ENCODE results near the gene TBC1D22A. TPM values are rescaled to one million over a fixed set of nuclear protein-coding genes. Genes with fewer than 3 reads are reported as not detected.

TBC1D22A gene
- total RNA-seq, 2 experiments from 2014 or later, result 38.5 to 41.0 TPM

DNA sequence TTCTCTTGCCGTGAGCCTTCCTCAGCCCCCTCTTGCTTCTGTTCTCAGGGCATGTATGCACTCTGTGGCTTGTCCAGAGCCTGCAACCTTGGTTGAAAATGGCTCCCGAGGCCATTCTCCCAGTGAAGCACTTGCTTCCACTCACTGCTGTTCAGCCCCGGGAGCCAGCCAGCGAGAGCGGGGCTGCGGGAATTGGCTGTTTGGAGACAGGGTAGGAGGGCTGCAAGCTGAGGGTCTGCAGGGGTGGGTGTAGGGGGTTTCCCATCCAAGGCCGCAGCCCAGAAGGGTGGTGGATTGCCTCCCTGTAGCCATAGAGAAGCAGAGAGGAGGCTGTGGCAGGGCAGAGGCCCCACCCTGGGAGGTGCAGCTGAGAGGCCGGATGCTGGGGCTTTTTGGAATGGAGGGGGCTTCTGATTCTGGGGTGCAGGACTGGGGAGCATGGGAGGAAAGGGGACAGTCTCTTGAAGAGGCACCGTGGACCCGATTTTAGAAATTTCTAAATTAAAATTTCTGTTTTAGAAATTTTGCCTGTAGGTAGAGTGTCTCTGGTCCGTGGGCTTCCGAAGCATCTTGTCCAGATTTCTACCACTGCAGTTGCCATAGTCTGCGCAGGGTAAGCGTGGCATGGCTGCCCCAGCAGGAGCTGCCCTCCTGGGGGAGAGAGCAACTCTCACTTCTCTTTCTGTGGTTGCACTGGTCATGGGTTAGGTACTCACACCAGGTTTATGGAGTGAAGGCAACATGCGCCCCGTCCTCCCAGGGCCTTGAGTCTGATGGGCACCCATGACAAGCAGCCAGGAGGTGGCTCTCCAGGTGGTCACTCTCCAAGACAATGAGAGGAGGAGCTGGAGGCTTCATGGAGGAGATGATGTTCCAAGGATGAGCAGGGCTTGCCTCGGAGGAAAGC is 100.2 kb downstream of the TBC1D22A start:
- peaks cover 3% of the 10 kb centered on the region for H3K9me3 Mint-ChIP-seq
- H3K27ac Mint-ChIP-seq, result no peak overlapping the region
- POLR2A ChIA-PET, result no interaction called here
- H3K4me3 Mint-ChIP-seq, result no peak overlapping the region
- CTCF ChIA-PET, result no interaction called here
- peaks cover 10% of the 10 kb centered on the region for H3K36me3 Mint-ChIP-seq (ENCODE audit: low read depth)
- no peak for DNase-seq
- H3K27me3 Mint-ChIP-seq, result no peaks in the 10 kb centered on the region
- no peaks in the 10 kb centered on the region for H3K4me1 Mint-ChIP-seq

DNA sequence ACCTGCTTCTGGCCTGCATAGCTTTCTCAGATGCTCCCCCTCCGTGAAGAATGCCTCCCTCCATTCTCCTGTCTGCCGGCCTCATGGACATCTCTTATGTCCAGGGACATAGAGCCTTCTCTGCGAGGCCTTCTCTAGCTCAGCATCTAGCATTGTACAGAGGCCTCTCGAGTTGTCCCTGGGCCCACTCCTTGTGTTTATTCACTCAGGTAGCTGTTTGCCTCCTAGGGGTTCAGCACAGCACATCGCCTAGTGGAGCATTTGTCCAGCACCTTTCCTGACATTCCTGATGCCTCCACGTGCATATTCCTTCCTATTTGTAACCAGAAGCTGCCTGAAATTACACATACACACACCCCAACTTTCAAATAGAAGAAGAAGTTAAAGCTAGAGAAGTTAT is 101.3 kb downstream of the TBC1D22A start:
- Mint-ChIP-seq H3K4me3 (no peak overlapping the region), H3K36me3 (ENCODE audit: low read depth) (peaks cover 13% of the 10 kb centered on the region), H3K9me3 (peaks cover 3% of the 10 kb centered on the region), H3K27me3 (no peaks in the 10 kb centered on the region), H3K27ac (no peak overlapping the region), H3K4me1 (no peaks in the 10 kb centered on the region)
- ChIA-PET POLR2A (no interaction called here), CTCF (no interaction called here)
- DNase-seq, result no peak

DNA sequence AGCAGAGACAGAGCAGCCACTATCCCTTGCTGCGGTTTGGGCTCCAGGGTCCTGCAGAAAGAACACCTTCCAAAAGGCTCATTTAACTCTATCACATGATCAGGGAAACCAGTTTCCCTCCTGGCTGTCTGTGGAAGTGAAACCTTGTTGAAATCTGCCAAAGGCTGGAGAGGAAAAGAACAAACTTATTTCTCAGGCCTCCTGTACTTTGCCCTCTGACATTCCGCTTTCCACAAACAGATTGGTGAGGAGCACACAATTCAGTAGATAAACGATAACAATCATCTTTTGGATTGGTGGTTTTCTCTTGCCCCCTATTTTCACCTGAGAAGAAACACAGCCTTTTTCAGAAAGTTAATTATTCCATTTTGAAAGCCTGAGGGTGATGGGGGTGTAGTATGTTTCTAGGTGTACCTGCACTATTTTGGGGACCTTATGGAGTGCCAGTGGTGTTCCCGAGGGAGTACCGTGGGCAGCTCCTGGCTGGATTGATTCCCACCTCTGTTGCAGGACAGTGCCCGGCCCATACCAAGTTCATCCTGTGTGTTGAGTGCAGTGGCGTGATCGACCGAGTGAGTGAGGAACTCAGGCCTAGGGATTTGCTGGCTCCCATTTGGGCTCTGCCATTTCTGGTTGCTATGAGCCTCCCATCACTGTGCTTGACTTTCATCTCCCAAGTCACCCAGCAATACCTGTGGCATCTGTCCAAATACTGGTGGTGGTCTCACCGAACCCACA is 102.0 kb downstream of the TBC1D22A start:
- H3K27me3 Mint-ChIP-seq, result no peaks in the 10 kb centered on the region
- ChIA-PET POLR2A (no interaction called here), CTCF (no interaction called here)
- H3K36me3 Mint-ChIP-seq (ENCODE audit: low read depth), result peaks cover 17% of the 10 kb centered on the region
- H3K27ac Mint-ChIP-seq, result no peak overlapping the region
- H3K4me1 Mint-ChIP-seq, result no peaks in the 10 kb centered on the region
- peaks cover 3% of the 10 kb centered on the region for H3K9me3 Mint-ChIP-seq
- no peak overlapping the region for H3K4me3 Mint-ChIP-seq
- DNase-seq, result no peak

DNA sequence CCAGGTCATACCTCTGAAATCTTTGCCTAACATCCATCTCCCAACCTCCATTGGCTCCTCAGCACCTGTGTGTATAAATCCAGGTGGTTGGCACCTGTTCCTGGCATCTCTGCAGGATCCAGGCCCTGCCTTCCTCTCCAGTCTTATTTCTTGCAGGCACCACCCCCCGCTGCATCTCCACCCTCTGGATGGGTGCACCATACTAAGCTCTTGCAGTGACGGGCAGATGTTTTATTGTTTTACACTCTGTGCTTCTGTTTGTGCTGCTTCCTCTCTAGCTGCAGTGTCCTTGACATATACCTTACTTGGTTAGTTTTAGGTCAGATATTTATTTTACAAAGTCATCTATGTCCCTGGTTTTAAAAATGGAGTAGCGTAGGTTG is 102.6 kb downstream of the TBC1D22A start:
- CTCF ChIA-PET, result no interaction called here
- H3K9me3 Mint-ChIP-seq, result peaks cover 3% of the 10 kb centered on the region
- no peak for DNase-seq
- peaks cover 19% of the 10 kb centered on the region for H3K36me3 Mint-ChIP-seq (ENCODE audit: low read depth)
- H3K27ac Mint-ChIP-seq, result no peak overlapping the region
- POLR2A ChIA-PET, result no interaction called here
- H3K27me3 Mint-ChIP-seq, result no peaks in the 10 kb centered on the region
- H3K4me3 Mint-ChIP-seq, result no peak overlapping the region
- no peaks in the 10 kb centered on the region for H3K4me1 Mint-ChIP-seq

GRCh38 chr22:46865642-46866041 is 103.2 kb downstream of the TBC1D22A start:
- no peak for DNase-seq
- Mint-ChIP-seq H3K27ac (no peak overlapping the region), H3K4me1 (no peaks in the 10 kb centered on the region), H3K9me3 (peaks cover 7% of the 10 kb centered on the region), H3K27me3 (no peaks in the 10 kb centered on the region), H3K4me3 (no peak overlapping the region), H3K36me3 (ENCODE audit: low read depth) (peaks cover 25% of the 10 kb centered on the region)
- ChIA-PET CTCF (no interaction called here), POLR2A (no interaction called here)

DNA sequence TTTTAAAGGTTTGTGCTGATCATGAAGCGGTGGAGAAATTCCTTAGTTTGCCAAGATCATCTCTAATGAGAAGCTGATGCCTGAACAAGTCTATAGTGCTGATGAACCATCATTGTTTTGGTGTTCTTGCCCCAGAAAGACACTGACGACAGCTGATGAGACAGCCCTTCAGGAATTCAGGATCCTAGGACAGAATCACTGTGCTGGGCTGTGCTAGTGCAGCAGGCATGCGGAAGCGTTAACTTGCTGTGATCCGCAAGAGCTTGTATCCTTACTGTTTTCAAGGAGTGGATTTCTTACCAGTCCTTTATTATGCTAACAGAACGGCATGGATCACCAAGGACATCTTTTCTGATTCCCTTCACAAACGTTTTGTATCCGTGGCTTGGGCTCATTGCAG is 104.1 kb downstream of the TBC1D22A start:
- POLR2A ChIA-PET, result no interaction called here
- CTCF ChIA-PET, result no interaction called here
- H3K27me3 Mint-ChIP-seq, result no peaks in the 10 kb centered on the region
- no peak for DNase-seq
- H3K4me3 Mint-ChIP-seq, result no peak overlapping the region
- H3K27ac Mint-ChIP-seq, result no peak overlapping the region
- H3K4me1 Mint-ChIP-seq, result no peaks in the 10 kb centered on the region
- H3K36me3 Mint-ChIP-seq (ENCODE audit: low read depth), result peaks cover 35% of the 10 kb centered on the region
- H3K9me3 Mint-ChIP-seq, result peaks cover 16% of the 10 kb centered on the region

GRCh38 chr22:46867106-46867505 is 104.7 kb downstream of the TBC1D22A start:
- H3K27ac Mint-ChIP-seq, result no peak overlapping the region
- H3K9me3 Mint-ChIP-seq, result peaks cover 19% of the 10 kb centered on the region
- H3K4me1 Mint-ChIP-seq, result no peaks in the 10 kb centered on the region
- ChIA-PET POLR2A (no interaction called here), CTCF (no interaction called here)
- H3K4me3 Mint-ChIP-seq, result no peak overlapping the region
- DNase-seq, result no peak
- H3K36me3 Mint-ChIP-seq (ENCODE audit: low read depth), result peaks cover 37% of the 10 kb centered on the region
- H3K27me3 Mint-ChIP-seq, result no peaks in the 10 kb centered on the region

- peaks cover 25% of the 10 kb centered on the region for H3K9me3 Mint-ChIP-seq
- H3K27me3 Mint-ChIP-seq, result no peaks in the 10 kb centered on the region
- H3K27ac Mint-ChIP-seq, result no peak overlapping the region
- H3K36me3 Mint-ChIP-seq (ENCODE audit: low read depth), result peaks cover 43% of the 10 kb centered on the region
- POLR2A ChIA-PET, result no interaction called here
- peaks cover 3% of the 10 kb centered on the region for H3K4me1 Mint-ChIP-seq
- CTCF ChIA-PET, result no interaction called here
- DNase-seq, result no peak
- H3K4me3 Mint-ChIP-seq, result no peak overlapping the region
These were observed 106.9 kb downstream of the TBC1D22A start for GRCh38 chr22:46869329-46869728.

DNA sequence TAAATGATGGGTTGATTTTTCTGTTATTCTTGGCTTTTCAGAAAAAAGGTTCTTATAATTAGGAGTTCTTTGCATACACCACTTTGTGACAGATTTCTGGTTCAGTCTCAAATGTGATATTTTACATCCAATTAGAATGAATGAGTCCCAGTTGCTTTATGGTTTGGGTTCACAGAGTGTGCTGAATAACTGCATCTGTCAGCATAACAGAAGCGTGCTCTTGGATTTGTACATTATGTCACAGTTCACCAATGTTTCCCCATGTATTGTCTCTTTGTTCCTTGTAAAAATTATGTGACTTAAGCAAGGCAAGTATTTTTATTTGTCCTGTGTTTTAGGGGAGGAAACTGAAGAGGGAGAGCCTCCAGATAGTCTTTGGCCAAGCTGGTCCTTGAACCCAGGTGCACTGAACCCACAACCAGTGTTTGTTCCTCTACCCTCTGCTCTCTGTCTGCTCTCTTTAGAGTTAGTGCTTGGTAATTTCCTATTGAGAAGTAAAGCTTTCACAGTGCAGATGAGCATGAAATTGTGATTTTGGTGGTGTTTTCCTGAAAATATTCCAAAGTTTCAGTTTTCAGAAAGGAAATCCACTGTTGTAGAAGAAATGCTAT is 107.5 kb downstream of the TBC1D22A start:
- H3K27me3 Mint-ChIP-seq, result no peaks in the 10 kb centered on the region
- no peak for DNase-seq
- ChIA-PET POLR2A (no interaction called here), CTCF (no interaction called here)
- H3K4me1 Mint-ChIP-seq, result peaks cover 3% of the 10 kb centered on the region
- H3K27ac Mint-ChIP-seq, result no peak overlapping the region
- peaks cover 25% of the 10 kb centered on the region for H3K9me3 Mint-ChIP-seq
- peaks cover 43% of the 10 kb centered on the region for H3K36me3 Mint-ChIP-seq (ENCODE audit: low read depth)
- no peak overlapping the region for H3K4me3 Mint-ChIP-seq

GRCh38 chr22:46871826-46872225 is 109.4 kb downstream of the TBC1D22A start:
- Mint-ChIP-seq H3K36me3 (ENCODE audit: low read depth) (peaks cover 42% of the 10 kb centered on the region), H3K27me3 (no peaks in the 10 kb centered on the region), H3K27ac (no peak overlapping the region), H3K9me3 (peaks cover 25% of the 10 kb centered on the region), H3K4me3 (no peak overlapping the region), H3K4me1 (peaks cover 3% of the 10 kb centered on the region)
- ChIA-PET POLR2A (no interaction called here), CTCF (no interaction called here)
- no peak for DNase-seq

DNA sequence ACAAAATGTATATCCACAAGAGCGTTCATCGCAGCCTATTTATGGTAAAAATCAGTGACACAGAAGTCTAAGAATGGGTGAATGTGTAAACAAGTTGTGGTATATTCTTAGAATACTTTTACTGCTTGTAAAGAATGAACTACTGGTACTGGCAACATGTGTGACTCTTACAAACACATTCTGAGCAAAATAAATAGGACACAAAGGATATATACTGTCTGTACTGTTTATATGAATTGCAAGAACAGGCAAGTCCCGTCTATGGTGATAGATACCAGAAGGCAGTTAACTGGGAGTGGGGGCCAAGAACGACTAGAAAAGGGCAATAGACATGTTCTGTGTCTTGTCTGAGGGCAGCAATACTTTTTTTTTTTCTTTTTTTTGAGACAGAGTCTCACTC is 112.6 kb downstream of the TBC1D22A start:
- Mint-ChIP-seq H3K27me3 (no peaks in the 10 kb centered on the region), H3K36me3 (ENCODE audit: low read depth) (peaks cover 30% of the 10 kb centered on the region), H3K9me3 (peaks cover 22% of the 10 kb centered on the region), H3K4me1 (peaks cover 5% of the 10 kb centered on the region), H3K4me3 (no peak overlapping the region), H3K27ac (no peak overlapping the region)
- DNase-seq, result no peak
- ChIA-PET POLR2A (no interaction called here), CTCF (no interaction called here)

DNA sequence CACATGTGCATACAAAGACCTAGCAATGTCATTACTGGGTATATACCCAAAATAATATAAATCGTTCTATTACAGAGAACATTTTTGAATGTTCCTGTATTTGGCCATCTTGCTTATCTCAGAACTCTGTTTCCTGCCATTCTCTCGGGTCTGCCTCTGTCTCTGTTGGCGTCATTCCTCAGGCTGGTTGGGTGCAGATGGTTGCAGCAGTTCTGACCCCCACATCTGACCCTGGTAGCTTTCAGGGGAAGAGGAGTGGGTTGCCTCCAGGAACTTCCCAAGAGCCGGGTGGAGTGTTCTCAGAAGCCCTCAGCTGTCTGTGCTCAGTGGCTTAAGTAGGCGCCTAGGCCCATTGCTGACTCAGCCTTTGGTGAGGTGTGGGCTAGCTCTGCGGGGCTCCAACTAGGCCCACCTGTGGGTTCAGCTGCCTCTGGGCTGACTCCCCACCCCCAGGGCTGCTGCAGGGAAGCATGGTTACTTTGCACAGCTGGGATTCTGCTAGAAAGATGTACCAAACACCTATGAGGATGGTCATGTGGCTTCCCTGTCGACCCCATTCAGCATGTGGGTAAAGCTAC is 114.0 kb downstream of the TBC1D22A start:
- DNase-seq, result no peak
- H3K4me3 Mint-ChIP-seq, result no peak overlapping the region
- peaks cover 5% of the 10 kb centered on the region for H3K4me1 Mint-ChIP-seq
- peaks cover 10% of the 10 kb centered on the region for H3K9me3 Mint-ChIP-seq
- H3K36me3 Mint-ChIP-seq (ENCODE audit: low read depth), result peaks cover 16% of the 10 kb centered on the region
- ChIA-PET POLR2A (no interaction called here), CTCF (no interaction called here)
- no peak overlapping the region for H3K27ac Mint-ChIP-seq
- H3K27me3 Mint-ChIP-seq, result no peaks in the 10 kb centered on the region

GRCh38 chr22:46878191-46878948 is 115.9 kb downstream of the TBC1D22A start:
- POLR2A ChIA-PET, result no interaction called here
- CTCF ChIA-PET, result no interaction called here
- H3K4me3 Mint-ChIP-seq, result no peak overlapping the region
- H3K9me3 Mint-ChIP-seq, result no peaks in the 10 kb centered on the region
- H3K27me3 Mint-ChIP-seq, result no peaks in the 10 kb centered on the region
- H3K4me1 Mint-ChIP-seq, result peaks cover 5% of the 10 kb centered on the region
- peaks cover 5% of the 10 kb centered on the region for H3K36me3 Mint-ChIP-seq (ENCODE audit: low read depth)
- no peak for DNase-seq
- no peak overlapping the region for H3K27ac Mint-ChIP-seq
